ENCODE measurements around the gene DEPP1. TPM values are rescaled to one million over a fixed set of nuclear protein-coding genes. Genes with fewer than 3 reads are reported as not detected.

The DEPP1 gene
- polyA plus RNA-seq, 2 of the 4 experiments (the other 2 are of a cell fraction): 0.46 to 0.92 TPM

DNA sequence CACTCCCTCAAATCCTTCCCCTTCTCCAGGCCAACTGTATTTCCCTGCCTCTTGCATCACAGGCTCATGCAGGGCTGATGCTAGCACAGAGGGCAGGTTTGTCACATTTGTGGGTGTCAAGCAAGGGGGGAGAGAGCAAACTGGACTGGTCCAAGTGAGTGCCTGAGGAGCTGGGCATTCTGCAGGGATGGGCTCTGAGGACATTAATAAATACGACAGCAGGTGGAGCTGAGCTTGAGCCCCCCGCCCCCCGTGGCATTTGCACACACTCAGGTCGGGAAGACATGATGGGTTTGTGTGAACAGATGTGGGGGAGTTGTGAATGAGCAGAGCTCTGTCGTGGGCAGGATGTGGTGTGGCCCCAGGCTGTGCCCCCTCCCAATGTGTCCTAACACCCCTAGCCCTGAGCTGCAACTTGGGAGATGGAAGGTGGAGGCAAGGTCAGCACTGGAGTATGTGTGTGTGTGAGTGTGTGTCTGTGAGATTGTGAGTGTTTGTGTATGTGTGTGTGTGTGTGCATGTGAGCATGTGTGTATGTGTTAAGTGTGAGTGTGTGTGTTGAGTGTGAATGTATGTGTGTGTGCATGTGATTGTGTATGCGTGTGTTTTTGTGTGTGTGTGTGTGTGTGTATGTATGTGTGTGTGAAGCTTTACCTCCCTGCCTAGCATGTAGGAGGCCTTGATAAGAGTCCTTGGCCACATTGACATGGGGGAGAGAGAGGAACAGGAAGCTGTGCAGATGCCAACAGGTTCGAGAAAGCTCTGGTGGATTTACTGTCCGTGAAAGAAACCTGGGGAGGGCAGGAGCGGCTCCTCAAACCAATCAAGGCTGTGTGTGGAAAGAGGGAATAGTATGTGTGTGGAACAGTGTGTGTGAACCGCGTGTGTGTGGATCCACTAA, 9.9 kb downstream of the DEPP1 start:
- FAIRE-seq (no peak), ATAC-seq (no peak), DNase-seq (ENCODE audit: low read depth in 1 of 2, low spot score in 1 of 2) (no peak)
- Histone ChIP-seq H3K4me2 (no peak overlapping the region), H3K4me1 (peaks cover 7% of the 10 kb centered on the region; the same call in 2 of the 3 replicates), H3K9me3 (no peaks in the 10 kb centered on the region), H3K4me3 (no peak overlapping the region), H3K27ac (no peak overlapping the region)
- ChIA-PET POLR2A (interaction anchor here (0.9 to 1.9 kb wide), 3 partner anchors 10 kb away, joined by 3 to 6 read pairs (median 3); partner anchors contain the start of gene DEPP1), CTCF (interaction anchor here (1.0 to 5.3 kb wide), 5 partner anchors 10 to 282 kb away, joined by 3 to 29 read pairs (median 3); partner anchors contain the start of gene DEPP1)
- TF ChIP-seq KDM1A (IDR thresholded peaks at IDR 0.05; ENCODE audit: low read depth): no peak
- TF ChIP-seq HOXA7 (CRISPR knock-in tag; IDR thresholded peaks at IDR 0.05): no peak
- TF ChIP-seq, protein P1, sequence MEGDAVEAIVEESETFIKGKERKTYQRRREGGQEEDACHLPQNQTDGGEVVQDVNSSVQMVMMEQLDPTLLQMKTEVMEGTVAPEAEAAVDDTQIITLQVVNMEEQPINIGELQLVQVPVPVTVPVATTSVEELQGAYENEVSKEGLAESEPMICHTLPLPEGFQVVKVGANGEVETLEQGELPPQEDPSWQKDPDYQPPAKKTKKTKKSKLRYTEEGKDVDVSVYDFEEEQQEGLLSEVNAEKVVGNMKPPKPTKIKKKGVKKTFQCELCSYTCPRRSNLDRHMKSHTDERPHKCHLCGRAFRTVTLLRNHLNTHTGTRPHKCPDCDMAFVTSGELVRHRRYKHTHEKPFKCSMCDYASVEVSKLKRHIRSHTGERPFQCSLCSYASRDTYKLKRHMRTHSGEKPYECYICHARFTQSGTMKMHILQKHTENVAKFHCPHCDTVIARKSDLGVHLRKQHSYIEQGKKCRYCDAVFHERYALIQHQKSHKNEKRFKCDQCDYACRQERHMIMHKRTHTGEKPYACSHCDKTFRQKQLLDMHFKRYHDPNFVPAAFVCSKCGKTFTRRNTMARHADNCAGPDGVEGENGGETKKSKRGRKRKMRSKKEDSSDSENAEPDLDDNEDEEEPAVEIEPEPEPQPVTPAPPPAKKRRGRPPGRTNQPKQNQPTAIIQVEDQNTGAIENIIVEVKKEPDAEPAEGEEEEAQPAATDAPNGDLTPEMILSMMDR (IDR thresholded peaks at IDR 0.05): no peak
- TF ChIP-seq CBX8 (IDR thresholded peaks at IDR 0.05): no peak
- TF ChIP-seq, protein P2, sequence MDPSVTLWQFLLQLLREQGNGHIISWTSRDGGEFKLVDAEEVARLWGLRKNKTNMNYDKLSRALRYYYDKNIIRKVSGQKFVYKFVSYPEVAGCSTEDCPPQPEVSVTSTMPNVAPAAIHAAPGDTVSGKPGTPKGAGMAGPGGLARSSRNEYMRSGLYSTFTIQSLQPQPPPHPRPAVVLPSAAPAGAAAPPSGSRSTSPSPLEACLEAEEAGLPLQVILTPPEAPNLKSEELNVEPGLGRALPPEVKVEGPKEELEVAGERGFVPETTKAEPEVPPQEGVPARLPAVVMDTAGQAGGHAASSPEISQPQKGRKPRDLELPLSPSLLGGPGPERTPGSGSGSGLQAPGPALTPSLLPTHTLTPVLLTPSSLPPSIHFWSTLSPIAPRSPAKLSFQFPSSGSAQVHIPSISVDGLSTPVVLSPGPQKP (IDR thresholded peaks at IDR 0.05; ENCODE audit: low read depth, low read length): no peak
- TF ChIP-seq EHMT2 (IDR thresholded peaks at IDR 0.05; ENCODE audit: low read depth): no peak
- TF ChIP-seq NR3C1 (IDR thresholded peaks at IDR 0.05): no peak
- TF ChIP-seq NPAS2 (CRISPR knock-in tag; IDR thresholded peaks at IDR 0.05; ENCODE audit: borderline replicate concordance): no peak
- no peak for TF ChIP-seq PHF8 (IDR thresholded peaks at IDR 0.05; ENCODE audit: borderline replicate concordance, low read depth)
- TF ChIP-seq KDM5A (IDR thresholded peaks at IDR 0.05): no peak
- no peak for TF ChIP-seq MAFK (IDR thresholded peaks at IDR 0.05; ENCODE audit: partially characterized antibody)
- no peak for TF ChIP-seq HEYL (CRISPR knock-in tag; IDR thresholded peaks at IDR 0.05)
- TF ChIP-seq RAD21 (conservative IDR thresholded peaks at IDR 0.05 in 1 of 2, IDR thresholded peaks at IDR 0.05 in 1 of 2): no peak
- TF ChIP-seq, protein P3, sequence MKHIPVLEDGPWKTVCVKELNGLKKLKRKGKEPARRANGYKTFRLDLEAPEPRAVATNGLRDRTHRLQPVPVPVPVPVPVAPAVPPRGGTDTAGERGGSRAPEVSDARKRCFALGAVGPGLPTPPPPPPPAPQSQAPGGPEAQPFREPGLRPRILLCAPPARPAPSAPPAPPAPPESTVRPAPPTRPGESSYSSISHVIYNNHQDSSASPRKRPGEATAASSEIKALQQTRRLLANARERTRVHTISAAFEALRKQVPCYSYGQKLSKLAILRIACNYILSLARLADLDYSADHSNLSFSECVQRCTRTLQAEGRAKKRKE (CRISPR knock-in tag; IDR thresholded peaks at IDR 0.05; ENCODE audit: low read depth): no peak
- no peak for TF ChIP-seq BHLHE40 (IDR thresholded peaks at IDR 0.05; ENCODE audit: low read depth, low read length)
- TF ChIP-seq RCOR1 (IDR thresholded peaks at IDR 0.05; ENCODE audit: low read depth, low read length): no peak
- no peak for TF ChIP-seq RFX5 (IDR thresholded peaks at IDR 0.05)
- TF ChIP-seq POLR2AphosphoS2 (conservative IDR thresholded peaks at IDR 0.05; ENCODE audit: low read length): no peak
- TF ChIP-seq HOXB5 (CRISPR knock-in tag; IDR thresholded peaks at IDR 0.05): no peak
- WGBS (ENCODE audit: missing lambda C conversion rate): 75% methylated on average over 11 of the region's 11 CpGs

DNA sequence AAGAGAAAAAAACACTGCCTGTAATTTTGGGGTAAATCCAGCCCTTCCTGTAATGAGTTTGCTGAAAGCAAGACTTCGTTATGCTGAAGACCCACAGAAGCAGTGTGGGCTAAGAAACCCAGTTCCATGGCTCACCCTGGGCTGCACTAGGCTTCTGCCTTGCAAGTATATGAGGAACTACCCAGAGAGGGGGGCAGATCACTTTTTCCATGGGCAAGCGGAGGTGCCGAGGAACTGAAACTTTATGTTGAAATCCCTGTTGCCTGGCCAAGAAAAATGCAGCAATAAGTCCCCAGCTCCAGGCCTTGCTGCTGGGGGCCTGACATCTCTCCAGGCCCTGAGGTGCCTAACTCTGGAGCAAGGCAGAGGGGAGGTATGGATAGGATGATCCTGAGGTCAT, 10.5 kb downstream of the DEPP1 start:
- no peak for ATAC-seq
- peaks cover 7% of the 10 kb centered on the region; the same call in 2 of the 3 replicates for H3K4me1 ChIP-seq
- H3K4me2 ChIP-seq: no peak overlapping the region
- H3K4me3 ChIP-seq: no peak overlapping the region
- POLR2A ChIA-PET: interaction anchor here (1.9 kb wide), 1 partner anchor 11 kb away, joined by 6 read pairs; the partner anchor contains the start of gene DEPP1
- DNase-seq (ENCODE audit: low read depth in 1 of 2, low spot score in 1 of 2): no peak
- H3K27ac ChIP-seq: no peak overlapping the region
- FAIRE-seq: no peak
- H3K9me3 ChIP-seq: no peaks in the 10 kb centered on the region
- WGBS (ENCODE audit: missing lambda C conversion rate): 83% methylated on average over 3 of the region's 3 CpGs
- TF ChIP-seq, protein P3 (CRISPR knock-in tag; IDR thresholded peaks at IDR 0.05; ENCODE audit: low read depth): no peak
- no peak for TF ChIP-seq ZSCAN20 (CRISPR knock-in tag; IDR thresholded peaks at IDR 0.05)
- CTCF ChIA-PET: interaction anchor here (1.0 to 5.3 kb wide), 5 partner anchors 13 to 282 kb away, joined by 3 to 29 read pairs (median 4); no protein-coding TSS in a partner anchor
